SK-N-SH (cell line): ENCODE data around the gene NAV2. TPM values are rescaled to one million over a fixed set of nuclear protein-coding genes. Genes with fewer than 3 reads are reported as not detected.

ENCODE experiments used
- CTCF ChIA-PET: fragments of 300-600, 350-600 bp; formaldehyde crosslinking; extraction: SDS; loops from one replicate; lab custom pipeline; 2021; lab: Yijun Ruan, JAX
- POLR2A ChIA-PET: fragments of 350-600 bp; sonication (Branson Sonifier 250); formaldehyde crosslinking; extraction: SDS; loops from one replicate; lab custom pipeline; 2020; ENCODE audit warnings: antibody characterized with exemption, inconsistent platforms; lab: Yijun Ruan, JAX
- DNase-seq: peaks from one replicate; pipeline ENCODE4 v3.0.0; 2012
- H2AFZ ChIP-seq: fragments of 200-600 bp; sonication (generic); 2 replicates; pipeline ENCODE4 v1.8.1; 2016; ENCODE audit warnings: antibody characterized with exemption, mild to moderate bottlenecking, low read depth
- H3F3A ChIP-seq: fragments of 200-600 bp; sonication (generic); replicated peaks from 2 replicates; pipeline ENCODE3; 2016; ENCODE audit warnings: antibody characterized with exemption, mild to moderate bottlenecking; ENCODE audit not compliant: insufficient read depth
- H3K27ac ChIP-seq, 2 experiments: fragments of 200-500 bp in 1 of 2; fragments of 200-600 bp in 1 of 2; sonication (Bioruptor generic) in 1 of 2; sonication (generic), shearing (Covaris generic) in 1 of 2; 2 replicates each; pipeline versions ENCODE4 v1.5.1 to v1.6.1; 2014 to 2016; ENCODE audit warnings: low read depth in 2 of 2, inconsistent platforms in 1 of 2, low read length in 1 of 2, mild to moderate bottlenecking in 1 of 2, mixed read lengths in 1 of 2
- H3K27me3 ChIP-seq: fragments of 200-600 bp; sonication (generic), shearing (Covaris generic); 2 replicates; pipeline ENCODE4 v1.6.1; 2016; ENCODE audit warnings: mixed run types; ENCODE audit not compliant: insufficient read depth
- H3K36me3 ChIP-seq, 2 experiments: fragments of 200-500 bp in 1 of 2; fragments of 200-600 bp in 1 of 2; sonication (Bioruptor generic) in 1 of 2; sonication (generic) in 1 of 2; replicated peaks in 1 of 2; 2 replicates each; pipeline versions ENCODE3 to v1.5.1; 2014 to 2016; ENCODE audit warnings: low read length in 1 of 2, mild to moderate bottlenecking in 1 of 2; ENCODE audit not compliant: insufficient read depth in 2 of 2, control insufficient read depth in 1 of 2
- H3K4me1 ChIP-seq, 2 experiments: fragments of 200-500 bp in 1 of 2; fragments of 200-600 bp in 1 of 2; sonication (Bioruptor generic) in 1 of 2; sonication (generic), shearing (Covaris generic) in 1 of 2; 2 replicates each; pipeline versions ENCODE4 v1.5.1 to v1.6.1; 2014 to 2016; ENCODE audit warnings: low read depth in 1 of 2, low read length in 1 of 2, mixed run types in 1 of 2; ENCODE audit not compliant: insufficient read depth in 2 of 2, control insufficient read depth in 1 of 2
- H3K4me2 ChIP-seq: fragments of 200-600 bp; sonication (generic), shearing (Covaris generic); 2 replicates; pipeline ENCODE4 v1.6.1; 2017; ENCODE audit warnings: mixed run types
- H3K4me3 ChIP-seq, 2 experiments: fragments of 200-500 bp in 1 of 2; fragments of 200-600 bp in 1 of 2; sonication (Bioruptor generic) in 1 of 2; sonication (generic), shearing (Covaris generic) in 1 of 2; 2 replicates each; pipeline versions ENCODE4 v1.5.1 to v1.8.1; 2014 to 2016; ENCODE audit warnings: low read depth in 2 of 2, inconsistent platforms in 1 of 2, low read length in 1 of 2, mild to moderate bottlenecking in 1 of 2, mixed read lengths in 1 of 2, moderate library complexity in 1 of 2
- H3K79me2 ChIP-seq: fragments of 200-600 bp; sonication (generic); 2 replicates; pipeline ENCODE4 v1.8.1; 2017; ENCODE audit warnings: mild to moderate bottlenecking; ENCODE audit not compliant: insufficient read depth
- H3K9ac ChIP-seq: fragments of 200-600 bp; sonication (generic); 2 replicates; pipeline ENCODE4 v1.6.1; 2017; ENCODE audit warnings: mixed run types
- H3K9me2 ChIP-seq: fragments of 200-600 bp; sonication (generic); 2 replicates; pipeline ENCODE4 v1.6.1; 2017; ENCODE audit warnings: mixed run types
- H3K9me3 ChIP-seq: fragments of 200-600 bp; sonication (generic); 2 replicates; pipeline ENCODE4 v1.6.1; 2017; ENCODE audit warnings: mixed run types, mild to moderate bottlenecking, moderate library complexity
- H4K20me1 ChIP-seq: fragments of 200-600 bp; sonication (generic); 2 replicates; pipeline ENCODE4 v1.6.1; 2017; ENCODE audit warnings: mild to moderate bottlenecking, mixed run types; ENCODE audit not compliant: insufficient read depth
- CHD2 ChIP-seq: fragments of 150-350 bp; IDR thresholded peaks from 2 replicates; pipeline ENCODE4 v1.6.1; 2018; ENCODE audit warnings: low read length; ENCODE audit not compliant: partially characterized antibody
- GATA2 ChIP-seq: sonication (generic); formaldehyde crosslinking; IDR thresholded peaks from 2 replicates; pipeline ENCODE4 v1.5.0; 2020; ENCODE audit warnings: mild to moderate bottlenecking, missing genetic modification reagents
- RAD21 ChIP-seq: IDR thresholded peaks from 2 replicates; pipeline ENCODE4 v1.6.1; 2012; ENCODE audit warnings: mild to moderate bottlenecking, low read length
- SMC3 ChIP-seq: IDR thresholded peaks from 2 replicates; pipeline ENCODE4 v1.6.1; 2012; ENCODE audit warnings: low read depth, low read length, improper control_type of control experiment
- WGBS: methylation state at CpG from one replicate; pipeline ENCODE4 v1.1.6; 2017; ENCODE audit warnings: low lambda C conversion rate; 5-methylcytosine and 5-hydroxymethylcytosine counted together
- polyA plus RNA-seq, 3 experiments: library from polyadenylated mRNA; depleted of rRNA; stranded (reverse); fragments of >200 nt; gene quantifications; 2 replicates each; pipeline ENCODE4 v1.2.3, GENCODE V29; 2012
- TF ChIP-seq, protein P1 (sequence below): IDR thresholded peaks from 2 replicates; pipeline ENCODE4 v1.6.1; 2012; ENCODE audit warnings: mild to moderate bottlenecking, low read depth, low read length, moderate library complexity
- TF ChIP-seq, protein P2 (sequence below): fragments of 200-600 bp; sonication (generic); IDR thresholded peaks from 2 replicates; pipeline ENCODE4 v1.6.1; 2017; ENCODE audit warnings: antibody characterized with exemption, mild to moderate bottlenecking, moderate library complexity
- TF ChIP-seq, protein P3 (sequence below): IDR thresholded peaks from 2 replicates; pipeline ENCODE4 v1.4.0; 2012; ENCODE audit warnings: low read depth, borderline replicate concordance

Gene NAV2
- polyA plus RNA-seq, 1 of the 3 experiments (the other 2 are of a cell fraction) = 26.2 TPM

DNA sequence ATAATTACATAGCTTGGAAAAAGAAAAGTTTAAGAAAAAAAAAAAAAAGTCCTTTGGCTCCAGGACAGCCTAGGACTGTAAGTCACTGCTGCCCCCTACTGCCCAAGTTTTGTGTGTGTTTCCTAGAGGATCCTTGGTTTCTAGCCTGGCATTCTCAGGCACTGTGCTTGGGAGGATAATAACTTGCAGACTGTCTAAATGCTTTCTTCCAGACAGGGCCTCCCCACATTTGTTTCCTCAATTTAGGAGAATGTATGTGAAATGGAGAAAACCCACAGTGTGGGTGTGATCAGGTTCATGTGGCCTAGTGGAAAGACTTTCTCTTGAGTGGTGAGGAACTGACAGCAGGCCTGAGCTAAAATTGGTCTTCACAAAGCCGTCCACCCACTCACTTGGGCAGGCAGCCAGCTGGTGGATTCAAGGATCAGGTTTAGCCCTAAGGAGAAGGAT is 191.0 kb downstream of the NAV2 start (continued):
- TF ChIP-seq, protein P1, sequence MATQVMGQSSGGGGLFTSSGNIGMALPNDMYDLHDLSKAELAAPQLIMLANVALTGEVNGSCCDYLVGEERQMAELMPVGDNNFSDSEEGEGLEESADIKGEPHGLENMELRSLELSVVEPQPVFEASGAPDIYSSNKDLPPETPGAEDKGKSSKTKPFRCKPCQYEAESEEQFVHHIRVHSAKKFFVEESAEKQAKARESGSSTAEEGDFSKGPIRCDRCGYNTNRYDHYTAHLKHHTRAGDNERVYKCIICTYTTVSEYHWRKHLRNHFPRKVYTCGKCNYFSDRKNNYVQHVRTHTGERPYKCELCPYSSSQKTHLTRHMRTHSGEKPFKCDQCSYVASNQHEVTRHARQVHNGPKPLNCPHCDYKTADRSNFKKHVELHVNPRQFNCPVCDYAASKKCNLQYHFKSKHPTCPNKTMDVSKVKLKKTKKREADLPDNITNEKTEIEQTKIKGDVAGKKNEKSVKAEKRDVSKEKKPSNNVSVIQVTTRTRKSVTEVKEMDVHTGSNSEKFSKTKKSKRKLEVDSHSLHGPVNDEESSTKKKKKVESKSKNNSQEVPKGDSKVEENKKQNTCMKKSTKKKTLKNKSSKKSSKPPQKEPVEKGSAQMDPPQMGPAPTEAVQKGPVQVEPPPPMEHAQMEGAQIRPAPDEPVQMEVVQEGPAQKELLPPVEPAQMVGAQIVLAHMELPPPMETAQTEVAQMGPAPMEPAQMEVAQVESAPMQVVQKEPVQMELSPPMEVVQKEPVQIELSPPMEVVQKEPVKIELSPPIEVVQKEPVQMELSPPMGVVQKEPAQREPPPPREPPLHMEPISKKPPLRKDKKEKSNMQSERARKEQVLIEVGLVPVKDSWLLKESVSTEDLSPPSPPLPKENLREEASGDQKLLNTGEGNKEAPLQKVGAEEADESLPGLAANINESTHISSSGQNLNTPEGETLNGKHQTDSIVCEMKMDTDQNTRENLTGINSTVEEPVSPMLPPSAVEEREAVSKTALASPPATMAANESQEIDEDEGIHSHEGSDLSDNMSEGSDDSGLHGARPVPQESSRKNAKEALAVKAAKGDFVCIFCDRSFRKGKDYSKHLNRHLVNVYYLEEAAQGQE = no peak
- TF ChIP-seq, all 33 proteins: peak for 5

DNA sequence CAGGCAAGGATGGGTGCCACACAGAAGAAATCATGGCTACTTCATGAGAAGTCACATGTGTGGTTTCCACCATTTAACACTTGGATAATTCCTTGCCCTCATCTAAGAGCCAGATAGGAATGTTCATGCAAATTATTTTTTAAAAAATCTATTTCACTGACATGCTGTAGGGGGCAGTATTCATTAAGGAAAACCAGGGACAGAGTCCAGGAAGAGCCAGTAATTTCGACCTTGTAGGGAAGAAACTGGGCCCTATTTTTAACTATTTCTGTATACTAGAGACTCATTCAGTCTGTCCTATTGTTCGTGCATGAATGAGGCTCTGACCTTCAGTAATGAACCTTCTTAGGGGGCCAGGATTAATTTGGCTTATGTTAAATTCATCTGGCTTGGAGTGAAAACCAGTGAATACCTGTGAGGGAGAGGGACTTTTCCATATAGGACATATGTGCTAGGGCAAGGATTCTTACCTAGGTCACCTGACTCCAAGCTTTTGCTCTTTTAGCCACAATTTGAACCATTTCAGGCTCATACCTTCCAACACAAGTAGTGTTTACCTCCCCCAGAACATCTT is 192.7 kb downstream of the NAV2 start:
- DNase-seq = peak; percentile 58
- CTCF ChIA-PET = interaction anchor here (0.7 to 9.4 kb wide), 29 partner anchors 9 to 663 kb away, joined by 3 to 131 read pairs (median 5); no protein-coding TSS in a partner anchor
- no peak overlapping the region for H3K9ac ChIP-seq
- POLR2A ChIA-PET = no interaction called here
- peaks cover 78% of the 10 kb centered on the region for H3K79me2 ChIP-seq
- no peak overlapping the region for H3K4me2 ChIP-seq
- H3K27me3 ChIP-seq = no peaks in the 10 kb centered on the region
- H3F3A ChIP-seq = peaks cover 21% of the 10 kb centered on the region
- H4K20me1 ChIP-seq = no peaks in the 10 kb centered on the region; the same call in 1 of the 2 replicates
- peak overlapping the region; percentile 43 to 57; a peak in 2 of 4 replicates for H3K27ac ChIP-seq
- no peak overlapping the region for H2AFZ ChIP-seq
- peak; percentile 47 for TF ChIP-seq SMC3
- no peak for TF ChIP-seq CHD2
- TF ChIP-seq, protein P2, sequence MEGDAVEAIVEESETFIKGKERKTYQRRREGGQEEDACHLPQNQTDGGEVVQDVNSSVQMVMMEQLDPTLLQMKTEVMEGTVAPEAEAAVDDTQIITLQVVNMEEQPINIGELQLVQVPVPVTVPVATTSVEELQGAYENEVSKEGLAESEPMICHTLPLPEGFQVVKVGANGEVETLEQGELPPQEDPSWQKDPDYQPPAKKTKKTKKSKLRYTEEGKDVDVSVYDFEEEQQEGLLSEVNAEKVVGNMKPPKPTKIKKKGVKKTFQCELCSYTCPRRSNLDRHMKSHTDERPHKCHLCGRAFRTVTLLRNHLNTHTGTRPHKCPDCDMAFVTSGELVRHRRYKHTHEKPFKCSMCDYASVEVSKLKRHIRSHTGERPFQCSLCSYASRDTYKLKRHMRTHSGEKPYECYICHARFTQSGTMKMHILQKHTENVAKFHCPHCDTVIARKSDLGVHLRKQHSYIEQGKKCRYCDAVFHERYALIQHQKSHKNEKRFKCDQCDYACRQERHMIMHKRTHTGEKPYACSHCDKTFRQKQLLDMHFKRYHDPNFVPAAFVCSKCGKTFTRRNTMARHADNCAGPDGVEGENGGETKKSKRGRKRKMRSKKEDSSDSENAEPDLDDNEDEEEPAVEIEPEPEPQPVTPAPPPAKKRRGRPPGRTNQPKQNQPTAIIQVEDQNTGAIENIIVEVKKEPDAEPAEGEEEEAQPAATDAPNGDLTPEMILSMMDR = peak; percentile 82
- TF ChIP-seq GATA2 (CRISPR knock-in tag) = no peak
- TF ChIP-seq, protein P3, sequence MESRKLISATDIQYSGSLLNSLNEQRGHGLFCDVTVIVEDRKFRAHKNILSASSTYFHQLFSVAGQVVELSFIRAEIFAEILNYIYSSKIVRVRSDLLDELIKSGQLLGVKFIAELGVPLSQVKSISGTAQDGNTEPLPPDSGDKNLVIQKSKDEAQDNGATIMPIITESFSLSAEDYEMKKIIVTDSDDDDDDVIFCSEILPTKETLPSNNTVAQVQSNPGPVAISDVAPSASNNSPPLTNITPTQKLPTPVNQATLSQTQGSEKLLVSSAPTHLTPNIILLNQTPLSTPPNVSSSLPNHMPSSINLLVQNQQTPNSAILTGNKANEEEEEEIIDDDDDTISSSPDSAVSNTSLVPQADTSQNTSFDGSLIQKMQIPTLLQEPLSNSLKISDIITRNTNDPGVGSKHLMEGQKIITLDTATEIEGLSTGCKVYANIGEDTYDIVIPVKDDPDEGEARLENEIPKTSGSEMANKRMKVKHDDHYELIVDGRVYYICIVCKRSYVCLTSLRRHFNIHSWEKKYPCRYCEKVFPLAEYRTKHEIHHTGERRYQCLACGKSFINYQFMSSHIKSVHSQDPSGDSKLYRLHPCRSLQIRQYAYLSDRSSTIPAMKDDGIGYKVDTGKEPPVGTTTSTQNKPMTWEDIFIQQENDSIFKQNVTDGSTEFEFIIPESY = no peak
- peak; percentile 78 for TF ChIP-seq RAD21
- H3K4me3 ChIP-seq = no peak overlapping the region; a peak in 1 of 4 replicates
- peaks cover 37 to 56% of the 10 kb centered on the region in 2 experiments for H3K36me3 ChIP-seq
- WGBS = 17% methylated on average over 2 of the region's 2 CpGs
- H3K9me2 ChIP-seq = no peaks in the 10 kb centered on the region
- no peaks in the 10 kb centered on the region for H3K9me3 ChIP-seq
- peaks cover 0 to 10% of the 10 kb centered on the region in 2 experiments; a peak in 2 of 4 replicates for H3K4me1 ChIP-seq
